Epithelial cell of prostate (primary cell): ENCODE data around the gene ANXA10.
A peak's percentile ranks its signal among the peaks of the same experiment; 100 is the strongest.

ENCODE experiments used
- DNase-seq: peaks from one replicate; pipeline ENCODE4 v3.0.0-alpha.2; 2011; ENCODE audit warnings: low read depth, low spot score
- H3K27ac ChIP-seq: fragments of 450-650 bp; 2 replicates; pipeline ENCODE4 v1.5.1; 2017; ENCODE audit warnings: mild to moderate bottlenecking

ANXA10 gene, protein sequence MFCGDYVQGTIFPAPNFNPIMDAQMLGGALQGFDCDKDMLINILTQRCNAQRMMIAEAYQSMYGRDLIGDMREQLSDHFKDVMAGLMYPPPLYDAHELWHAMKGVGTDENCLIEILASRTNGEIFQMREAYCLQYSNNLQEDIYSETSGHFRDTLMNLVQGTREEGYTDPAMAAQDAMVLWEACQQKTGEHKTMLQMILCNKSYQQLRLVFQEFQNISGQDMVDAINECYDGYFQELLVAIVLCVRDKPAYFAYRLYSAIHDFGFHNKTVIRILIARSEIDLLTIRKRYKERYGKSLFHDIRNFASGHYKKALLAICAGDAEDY

DNA sequence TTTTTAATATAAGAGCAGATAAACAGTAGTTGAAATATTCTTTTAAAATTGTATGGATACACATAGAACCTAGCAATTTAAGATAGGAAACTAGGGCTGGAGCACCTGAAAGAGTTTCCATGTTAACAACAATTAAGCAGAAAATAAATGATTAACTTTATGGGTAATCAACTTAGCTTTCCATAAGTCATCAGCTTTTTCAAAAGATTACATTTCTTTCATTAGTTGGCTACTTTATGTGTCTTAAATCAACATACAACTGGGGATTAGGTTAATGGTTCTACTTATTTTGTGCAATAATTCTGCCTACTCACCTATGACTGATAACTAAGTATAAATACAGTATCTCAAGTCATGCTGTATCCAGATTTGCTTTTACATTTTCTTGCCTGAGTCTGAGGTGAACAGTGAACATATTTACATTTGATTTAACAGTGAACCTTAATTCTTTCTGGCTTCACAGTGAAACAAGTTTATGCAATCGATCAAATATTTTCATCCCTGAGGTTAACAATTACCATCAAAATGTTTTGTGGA is at the start of gene ANXA10:
Gene ANXA10 (plus strand): TSS at position 362 of the 537 bp plus-strand sequence. CDS start 164 bp downstream, at position 526.
- no peak for DNase-seq
- H3K27ac ChIP-seq = no peak within 1 kb of the TSS

DNA sequence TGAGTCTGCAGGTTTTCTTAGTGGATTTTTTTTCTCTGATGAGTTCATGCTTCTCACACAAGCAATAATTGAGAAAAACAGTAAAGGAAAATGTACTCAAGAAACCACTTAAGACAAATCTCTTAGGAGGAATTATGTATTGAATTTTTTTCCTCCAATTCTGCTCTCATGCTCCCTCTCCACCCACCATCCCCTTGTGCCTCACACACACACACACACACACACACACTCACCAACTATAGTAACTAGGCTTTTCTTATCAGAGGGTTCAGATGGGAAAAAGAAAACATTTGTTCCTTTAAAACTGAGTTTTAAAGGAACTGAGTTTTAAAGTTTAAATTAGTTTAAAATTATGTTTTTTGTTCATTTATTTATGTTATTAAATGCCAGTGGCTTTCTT is 47.0 kb upstream of the ANXA10 start:
- no peak overlapping the region for H3K27ac ChIP-seq
- DNase-seq = no peak

DNA sequence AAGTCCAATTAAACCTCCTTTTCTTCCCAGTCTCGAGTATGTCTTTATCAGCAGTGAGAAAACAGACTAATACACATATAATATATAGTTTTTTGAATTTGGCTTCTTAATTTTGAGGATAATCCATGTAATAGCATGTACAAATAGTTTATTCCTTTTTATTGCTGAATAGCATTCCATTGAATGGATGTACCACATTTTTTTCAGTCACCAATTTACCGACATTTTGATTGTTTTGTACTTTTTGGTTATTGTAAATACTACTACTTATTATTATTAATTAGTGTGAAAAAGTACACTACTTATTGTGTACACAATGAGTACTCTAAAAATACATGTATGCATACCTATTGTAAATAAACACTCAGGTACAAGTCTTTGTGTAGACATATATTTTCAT is 42.3 kb upstream of the ANXA10 start:
- H3K27ac ChIP-seq = no peak overlapping the region
- DNase-seq = no peak

DNA sequence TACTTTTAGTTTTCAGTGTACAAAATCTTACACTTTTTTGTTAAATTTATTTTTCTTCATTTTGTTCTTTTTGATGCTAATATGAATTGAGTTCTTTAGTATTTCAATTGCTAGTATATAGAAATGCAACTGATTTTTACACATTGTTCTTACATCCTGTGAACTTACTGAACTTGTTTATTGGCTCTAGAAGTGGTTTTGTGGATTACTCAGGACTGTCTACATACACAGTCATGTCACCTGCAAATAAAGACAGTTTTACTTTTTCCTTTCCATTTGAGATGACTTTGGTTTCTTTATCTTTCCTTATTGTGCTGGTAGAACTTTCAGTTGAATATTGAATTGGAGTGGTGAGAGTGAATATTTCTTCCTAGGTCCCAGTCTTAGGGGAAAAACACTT is 40.8 kb upstream of the ANXA10 start:
- DNase-seq = no peak
- H3K27ac ChIP-seq = no peak overlapping the region

DNA sequence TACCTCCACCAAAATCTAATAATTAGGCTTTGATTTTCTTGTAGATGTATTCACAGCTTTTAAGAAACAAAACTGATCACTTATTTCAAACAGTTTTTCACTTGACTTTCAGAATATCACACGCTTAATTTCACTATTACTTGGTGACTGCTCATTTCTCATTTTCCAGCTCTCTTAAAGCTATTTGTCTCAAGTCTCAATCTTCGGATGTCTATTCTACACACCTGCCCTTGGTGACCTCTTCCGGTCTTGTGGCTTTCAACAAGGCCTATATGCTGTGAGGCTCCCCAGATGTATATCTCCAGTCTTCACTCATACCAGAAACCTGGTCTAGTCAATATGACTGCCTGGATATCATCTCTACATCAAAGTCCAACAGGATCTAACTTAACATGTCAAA is 34.9 kb upstream of the ANXA10 start:
- H3K27ac ChIP-seq = no peak overlapping the region
- no peak for DNase-seq

DNA sequence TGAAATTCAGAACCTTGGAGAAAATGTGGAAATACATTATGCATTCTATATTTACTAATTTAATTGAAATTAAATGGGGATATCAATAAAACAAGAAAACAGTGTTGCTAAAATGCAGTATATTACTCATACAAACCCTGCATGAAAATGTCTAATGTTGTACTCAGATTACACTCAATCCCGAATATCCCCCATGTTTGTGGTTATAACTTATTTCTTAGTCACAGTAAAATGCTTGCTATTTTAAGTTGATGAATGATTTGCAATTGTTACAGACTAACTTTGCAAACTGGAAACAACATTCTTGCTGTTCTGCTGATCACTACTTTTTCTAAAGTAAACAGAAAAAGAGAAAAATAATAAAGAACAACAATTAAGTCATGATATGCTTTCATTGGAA is 33.1 kb upstream of the ANXA10 start:
- no peak for DNase-seq
- no peak overlapping the region for H3K27ac ChIP-seq

DNA sequence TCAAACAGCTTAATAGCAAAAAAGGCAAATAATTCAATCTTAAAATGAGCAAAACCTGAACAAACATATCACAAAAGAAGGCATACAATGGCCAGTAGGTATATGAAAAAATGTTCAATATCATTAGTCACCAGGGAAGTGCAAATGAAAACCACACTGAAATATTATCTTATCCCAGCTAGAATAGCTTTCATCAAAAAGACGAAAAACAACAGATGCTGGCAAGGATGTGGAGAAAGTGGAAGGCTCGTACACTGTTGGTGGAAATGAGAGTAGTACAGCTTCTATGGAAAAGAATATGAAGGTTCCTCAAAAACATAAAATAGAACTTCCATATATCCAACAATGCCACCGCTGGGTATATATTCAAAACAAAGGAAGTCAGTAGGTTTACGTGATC is 29.3 kb upstream of the ANXA10 start:
- no peak for DNase-seq
- no peak overlapping the region for H3K27ac ChIP-seq

GRCh38 chr4:168070903-168071302 is 21.4 kb upstream of the ANXA10 start:
- DNase-seq = no peak
- H3K27ac ChIP-seq = no peak overlapping the region

GRCh38 chr4:168071304-168071703 is 21.0 kb upstream of the ANXA10 start:
- no peak for DNase-seq
- no peak overlapping the region for H3K27ac ChIP-seq

DNA sequence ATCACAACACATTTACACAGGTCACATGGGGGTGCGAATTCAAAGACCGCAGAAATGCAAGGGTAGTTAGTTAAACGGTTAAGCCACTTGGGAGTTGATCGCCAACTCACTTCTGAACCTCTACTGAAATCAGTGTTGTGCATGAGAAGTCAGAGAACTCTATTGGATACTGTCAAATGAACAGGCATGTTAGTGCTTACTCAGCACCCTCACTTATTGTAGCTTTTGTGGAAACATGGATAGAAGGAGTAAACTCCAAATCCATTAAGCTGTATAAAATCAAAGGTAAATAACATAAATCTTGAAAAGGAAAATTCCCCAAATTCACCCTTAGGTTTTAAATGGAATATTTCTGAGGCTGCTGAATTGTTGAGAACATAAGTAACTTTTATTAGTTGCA is 17.5 kb upstream of the ANXA10 start:
- H3K27ac ChIP-seq = no peak overlapping the region
- no peak for DNase-seq

DNA sequence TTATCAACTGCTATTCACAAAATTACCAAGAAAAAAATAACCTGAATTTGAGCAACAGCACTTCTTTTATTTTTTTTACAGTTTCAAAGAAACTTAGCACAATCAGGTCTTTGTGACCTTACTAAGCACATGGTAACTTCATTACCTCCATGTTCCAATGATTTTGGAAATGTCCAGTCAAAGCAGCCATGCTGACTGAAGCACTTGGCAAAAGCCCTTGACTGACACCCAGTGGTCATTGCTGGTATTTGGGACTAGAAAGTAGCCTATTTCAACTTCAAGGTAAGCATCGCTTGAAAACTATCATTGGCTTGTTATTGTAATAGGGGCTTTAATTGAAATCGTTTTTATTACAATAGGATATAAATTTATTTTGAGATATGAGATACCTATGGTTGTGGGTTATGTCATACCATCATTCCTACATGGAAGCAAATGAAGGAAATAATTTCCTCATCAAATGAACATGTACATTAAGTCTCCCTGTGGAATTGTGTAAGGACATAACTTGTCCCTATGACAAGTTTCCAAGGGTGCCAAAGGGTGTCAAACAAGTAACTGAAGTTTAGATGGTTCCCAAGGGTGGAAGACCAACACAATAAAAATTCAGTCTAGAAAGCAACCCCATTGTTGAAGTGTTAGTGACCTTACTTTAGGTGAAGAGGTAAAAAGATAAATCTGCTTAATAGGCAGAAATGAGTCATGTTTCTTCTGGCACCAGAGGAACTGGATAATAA is 15.2 kb upstream of the ANXA10 start:
- no peak overlapping the region for H3K27ac ChIP-seq
- no peak for DNase-seq

DNA sequence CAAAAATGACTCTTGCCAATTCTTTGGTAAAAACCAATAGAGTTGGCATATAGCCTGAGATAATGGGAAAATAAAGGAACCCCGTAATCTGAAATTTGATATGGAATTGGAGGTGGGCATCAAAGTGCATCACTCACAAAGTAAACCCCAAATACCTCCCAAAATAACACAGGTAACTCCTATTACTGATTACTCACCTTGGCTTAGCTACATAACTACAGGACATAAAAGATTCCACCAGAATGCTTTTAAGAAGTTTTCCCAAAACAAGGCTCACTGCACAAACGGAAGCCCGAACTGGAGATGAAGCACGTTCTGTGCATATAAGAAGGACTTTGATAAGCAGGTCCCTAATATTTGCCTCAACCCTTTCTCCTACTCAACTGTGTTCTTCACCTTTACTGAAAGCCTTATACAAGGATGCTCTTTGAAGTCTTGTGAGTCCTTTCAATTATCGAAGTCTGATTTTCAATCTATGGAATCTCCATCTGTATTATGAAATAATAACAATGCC is 14.6 kb upstream of the ANXA10 start:
- H3K27ac ChIP-seq = no peak overlapping the region
- no peak for DNase-seq

- DNase-seq = no peak
Observed at GRCh38 chr4:168082379-168082778, 10.0 kb upstream of the ANXA10 start.

GRCh38 chr4:168095776-168096406 is 3.6 kb downstream of the ANXA10 start:
- peak overlapping the region; percentile 43 for H3K27ac ChIP-seq
- no peak for DNase-seq

More at GRCh38 chr4:168082379-168082778, 10.0 kb upstream of the ANXA10 start:
- H3K27ac ChIP-seq = no peak overlapping the region

DNA sequence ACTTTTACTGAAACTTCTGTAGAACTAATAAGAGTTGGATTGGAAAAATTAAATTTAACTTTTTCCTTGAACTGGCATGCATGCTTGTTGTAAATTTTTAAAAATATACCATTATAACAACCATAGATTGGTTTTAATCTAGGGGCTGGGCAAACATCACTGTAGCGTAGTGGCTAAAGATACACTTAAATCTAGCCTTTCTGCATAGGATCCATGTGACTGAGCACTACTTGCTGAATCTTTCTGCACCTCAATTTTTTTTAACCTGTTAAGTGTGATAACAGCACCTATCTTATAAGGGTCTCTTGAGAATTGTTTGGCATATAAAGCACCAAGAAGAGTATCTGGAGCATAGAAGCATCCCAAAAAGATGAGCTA is 4.1 kb downstream of the ANXA10 start:
- H3K27ac ChIP-seq = peak overlapping the region; percentile 43
- DNase-seq = no peak

- H3K27ac ChIP-seq = no peak overlapping the region
- no peak for DNase-seq
Observed at GRCh38 chr4:168097161-168097560, 4.8 kb downstream of the ANXA10 start.

GRCh38 chr4:168098248-168098717 is 5.9 kb downstream of the ANXA10 start:
- DNase-seq = peak; percentile 39
- peak overlapping the region; percentile 55 for H3K27ac ChIP-seq

DNA sequence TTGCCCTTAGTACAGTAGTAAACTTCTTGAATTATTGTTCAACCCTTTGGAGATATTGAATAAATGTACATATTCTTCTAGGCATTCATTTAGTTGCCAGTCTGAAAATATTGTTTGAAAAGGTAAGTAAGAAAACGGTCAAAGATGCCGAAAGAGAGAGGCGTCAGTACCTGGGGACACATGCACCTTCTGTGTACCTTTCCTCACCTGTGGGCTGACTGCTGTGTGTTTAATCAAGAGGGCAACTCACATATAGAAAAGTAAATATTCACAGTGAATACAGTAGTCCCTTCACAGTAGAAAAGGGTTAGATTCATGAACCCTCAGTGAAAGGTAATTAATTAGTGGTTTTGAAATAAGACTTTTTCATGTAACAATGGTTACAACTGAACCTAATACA is 6.9 kb downstream of the ANXA10 start:
- no peak for DNase-seq
- H3K27ac ChIP-seq = peak overlapping the region; percentile 55

- no peak for DNase-seq
- no peak overlapping the region for H3K27ac ChIP-seq
Observed at GRCh38 chr4:168101026-168101425, 8.7 kb downstream of the ANXA10 start.

DNA sequence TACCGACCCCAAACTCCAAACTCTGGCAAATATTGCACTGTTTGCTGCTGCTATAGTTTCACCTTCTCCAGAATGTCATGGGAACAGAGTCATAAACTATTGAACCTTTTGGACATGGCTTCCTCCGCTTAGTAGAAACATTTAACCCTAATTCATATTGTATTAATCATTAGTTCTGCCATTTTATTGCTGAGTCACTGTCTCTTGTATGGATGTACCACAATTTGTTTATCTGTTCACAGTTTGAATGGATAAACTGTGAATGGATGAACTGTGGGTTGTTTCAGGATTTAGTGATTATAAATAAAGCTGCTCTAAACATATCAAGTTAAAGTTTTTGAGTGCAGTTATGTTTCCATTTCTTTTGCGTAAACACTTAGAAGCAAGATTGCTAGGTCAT is 10.1 kb downstream of the ANXA10 start:
- no peak for DNase-seq
- H3K27ac ChIP-seq = no peak overlapping the region

DNA sequence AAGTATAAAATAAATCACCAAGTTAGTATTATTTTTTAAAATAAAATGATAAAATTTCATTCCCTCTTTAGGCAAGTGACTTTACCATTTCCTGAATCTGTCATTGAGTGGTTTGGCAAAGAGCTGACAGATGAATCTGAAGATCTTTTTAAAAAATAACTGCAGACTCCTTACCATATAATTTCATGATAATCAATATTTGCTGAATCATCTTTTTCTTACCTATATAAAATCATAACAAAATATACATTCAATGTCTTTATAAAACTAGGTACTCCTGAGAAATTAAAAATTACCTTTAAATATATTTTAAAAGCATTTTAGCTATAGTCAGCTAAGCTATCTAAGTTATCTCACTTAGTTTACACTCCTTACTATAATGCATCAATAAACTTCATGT is 17.2 kb downstream of the ANXA10 start:
- DNase-seq = no peak
- no peak overlapping the region for H3K27ac ChIP-seq
